Stimulated activated CD8-positive, alpha-beta memory T cell treated with anti-CD3 and anti-CD28 coated beads, Interleukin-15, amount 100 ng/mL, for 4 hours (primary cell): ENCODE results near the gene USP24.
"Not testable (repeated sequence)": the region's sequence is repeated elsewhere in the genome, so short reads cannot be mapped to it uniquely, and the experiment has no call there.

ENCODE experiments used
- DNase-seq, 2 donors: peaks; one replicate each; pipeline ENCODE4 v3.0.0-alpha.2; 2020; ENCODE audit warnings: low read depth in 2 of 2

USP24 gene

GRCh38 chr1:55199735-55200134 is 15.4 kb downstream of the USP24 start:
- DNase-seq = not testable (repeated sequence)

GRCh38 chr1:55198044-55198443 is 17.1 kb downstream of the USP24 start:
- no peak for DNase-seq

- DNase-seq = no peak
Observed at GRCh38 chr1:55197099-55197498, 18.1 kb downstream of the USP24 start.

- DNase-seq = no peak
Observed at GRCh38 chr1:55196433-55197035, 18.6 kb downstream of the USP24 start.

- no peak for DNase-seq
Observed at GRCh38 chr1:55195521-55196233, 19.5 kb downstream of the USP24 start.

GRCh38 chr1:55194851-55195250 is 20.3 kb downstream of the USP24 start:
- DNase-seq = no peak

- no peak for DNase-seq
Observed at GRCh38 chr1:55192093-55192492, 23.1 kb downstream of the USP24 start.

- DNase-seq = not testable (repeated sequence)
Observed at GRCh38 chr1:55191219-55191952, 23.8 kb downstream of the USP24 start.

- no peak for DNase-seq
Observed at GRCh38 chr1:55190109-55190508, 25.1 kb downstream of the USP24 start.

- no peak for DNase-seq
Observed at GRCh38 chr1:55188909-55189308, 26.3 kb downstream of the USP24 start.

- DNase-seq = no peak
Observed at GRCh38 chr1:55185832-55186231, 29.3 kb downstream of the USP24 start.

GRCh38 chr1:55184859-55185258 is 30.3 kb downstream of the USP24 start:
- DNase-seq = no peak

- DNase-seq = no peak
Observed at GRCh38 chr1:55181666-55182065, 33.5 kb downstream of the USP24 start.

GRCh38 chr1:55180075-55180670 is 35.0 kb downstream of the USP24 start:
- no peak for DNase-seq

- DNase-seq = no peak
Observed at GRCh38 chr1:55179177-55179835, 35.9 kb downstream of the USP24 start.

GRCh38 chr1:55172687-55173086 is 42.5 kb downstream of the USP24 start:
- no peak for DNase-seq

GRCh38 chr1:55172272-55172671 is 42.9 kb downstream of the USP24 start:
- no peak for DNase-seq

GRCh38 chr1:55171694-55172093 is 43.5 kb downstream of the USP24 start:
- no peak for DNase-seq

- DNase-seq = no peak
Observed at GRCh38 chr1:55170426-55170825, 44.7 kb downstream of the USP24 start.

- no peak for DNase-seq
Observed at GRCh38 chr1:55169126-55169525, 46.0 kb downstream of the USP24 start.

- no peak for DNase-seq
Observed at GRCh38 chr1:55168353-55168752, 46.8 kb downstream of the USP24 start.
